A549 (cell line): ENCODE data around the gene SCAMP3.
"Not testable (repeated sequence)": the region's sequence is repeated elsewhere in the genome, so short reads cannot be mapped to it uniquely, and the experiment has no call there.

Experiments used
- REST ChIP-seq: fragments of 200-600 bp; sonication (generic); IDR thresholded peaks from 2 replicates; pipeline ENCODE4 v1.6.1; 2016; ENCODE audit warnings: antibody characterized with exemption, mild to moderate bottlenecking, moderate library complexity
- TP53 ChIP-seq: fragments of 250-450 bp; sonication (Bioruptor Pico); IDR thresholded peaks from 2 replicates; pipeline ENCODE4 v1.5.0; 2021; ENCODE audit warnings: mild to moderate bottlenecking, moderate library complexity

- not testable (repeated sequence) for TF ChIP-seq TP53, REST
These were observed 36.8 kb downstream of the SCAMP3 start for GRCh38 chr1:155225404-155225759.
